ENCODE data around the gene JCAD.
"Not testable (repeated sequence)": the region's sequence is repeated elsewhere in the genome, so short reads cannot be mapped to it uniquely, and the experiment has no call there.

The JCAD gene

DNA sequence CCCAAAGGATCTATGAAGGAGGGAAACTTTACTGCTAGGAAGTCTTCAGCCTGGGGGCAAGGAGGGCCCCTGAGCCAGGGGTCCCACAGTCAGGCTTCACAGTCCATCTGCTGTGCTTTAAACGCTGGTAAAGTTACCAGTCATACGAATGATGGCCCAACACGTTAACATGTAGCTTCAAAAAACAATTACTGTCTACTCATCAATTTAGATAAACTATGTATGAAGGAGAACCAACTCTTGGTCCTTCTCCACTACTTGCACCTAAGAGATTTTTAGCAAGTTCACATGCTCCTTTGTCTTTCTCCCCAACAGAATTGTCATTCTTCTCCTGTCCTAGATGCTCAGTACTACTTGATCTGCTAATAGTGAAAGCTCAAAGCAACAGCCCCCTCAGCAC, 16.6 kb downstream of the JCAD start:
- no peak for DNase-seq

DNA sequence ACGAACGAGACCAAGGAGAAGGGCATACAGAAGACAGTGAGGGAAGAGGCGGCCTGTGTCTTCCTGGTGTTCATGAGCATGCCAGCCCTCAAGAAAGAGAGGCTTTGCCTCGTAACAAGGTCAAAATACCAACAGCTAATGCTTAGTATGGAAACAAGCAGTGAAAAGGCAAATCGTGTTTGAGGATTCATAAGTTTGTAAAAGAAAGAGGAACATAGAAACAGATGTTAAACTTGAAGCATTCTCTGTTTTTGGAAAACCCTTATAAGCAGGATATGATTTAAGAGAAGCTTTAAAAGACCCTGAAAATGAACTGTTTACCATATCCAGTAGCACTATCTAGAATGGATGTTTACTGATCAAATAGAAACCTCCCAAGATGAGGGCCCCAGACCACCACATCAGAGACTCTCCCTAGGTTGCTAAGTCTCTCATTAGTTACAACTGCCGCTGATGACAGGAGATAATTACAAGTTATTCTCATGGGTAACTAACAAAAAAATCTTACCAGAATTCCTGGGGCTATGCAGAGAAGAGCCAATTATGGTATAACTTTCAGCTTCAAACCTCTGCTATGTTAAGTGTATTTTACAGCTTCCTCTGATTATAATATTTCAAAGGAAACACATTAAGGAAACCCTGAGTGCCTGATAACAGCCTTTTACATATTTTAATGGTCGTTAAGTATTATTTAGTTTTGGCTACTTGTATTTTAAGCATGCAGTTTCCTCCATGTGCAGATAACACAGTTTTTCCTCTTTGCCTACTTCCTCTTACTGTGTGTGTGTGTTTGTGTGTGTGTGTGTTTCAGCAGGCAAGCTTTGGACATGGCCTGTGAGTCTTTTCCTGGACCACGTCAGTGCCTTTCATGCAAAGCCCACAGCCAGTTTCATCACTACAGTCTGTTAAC, 17.9 kb downstream of the JCAD start:
- DNase-seq: no peak

DNA sequence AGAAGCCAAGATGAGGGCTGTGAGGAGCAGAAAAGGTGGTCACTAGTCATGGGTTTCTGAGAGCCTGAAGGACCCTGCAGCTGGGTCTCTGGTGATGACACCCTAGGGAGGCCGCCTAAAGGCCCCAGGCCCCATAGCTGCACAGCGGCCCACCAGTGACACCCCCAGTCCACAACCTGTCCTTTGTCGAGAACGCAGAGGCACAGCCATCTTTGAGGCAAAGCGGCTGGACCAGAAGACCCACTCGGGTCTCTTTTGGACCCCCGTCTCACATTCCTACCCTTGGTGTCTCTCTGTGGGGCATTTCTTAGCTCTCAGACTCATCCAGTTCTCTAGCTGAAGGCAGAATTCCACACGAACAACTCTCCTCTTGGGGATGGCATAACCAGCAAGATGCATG, 18.8 kb downstream of the JCAD start:
- no peak for DNase-seq

DNA sequence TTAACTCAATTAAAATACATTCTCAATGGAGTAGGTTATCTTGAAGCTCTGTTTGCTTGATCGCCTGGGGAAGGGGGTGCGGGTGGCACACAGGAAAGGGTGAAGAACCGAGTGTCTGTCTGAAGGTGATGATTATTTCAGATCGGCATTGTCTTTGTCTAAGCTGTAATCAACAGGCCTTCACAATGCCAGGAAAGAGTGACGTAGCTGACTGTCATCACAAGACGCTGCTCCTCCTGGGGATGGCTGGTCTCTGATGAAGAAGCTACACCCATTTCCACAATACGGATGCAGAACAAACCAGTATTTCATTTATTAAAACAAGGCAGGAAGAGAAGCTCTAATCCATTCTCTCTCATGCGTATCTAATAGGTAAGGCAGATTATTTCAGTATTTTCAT, 19.4 kb downstream of the JCAD start:
- DNase-seq: no peak

DNA sequence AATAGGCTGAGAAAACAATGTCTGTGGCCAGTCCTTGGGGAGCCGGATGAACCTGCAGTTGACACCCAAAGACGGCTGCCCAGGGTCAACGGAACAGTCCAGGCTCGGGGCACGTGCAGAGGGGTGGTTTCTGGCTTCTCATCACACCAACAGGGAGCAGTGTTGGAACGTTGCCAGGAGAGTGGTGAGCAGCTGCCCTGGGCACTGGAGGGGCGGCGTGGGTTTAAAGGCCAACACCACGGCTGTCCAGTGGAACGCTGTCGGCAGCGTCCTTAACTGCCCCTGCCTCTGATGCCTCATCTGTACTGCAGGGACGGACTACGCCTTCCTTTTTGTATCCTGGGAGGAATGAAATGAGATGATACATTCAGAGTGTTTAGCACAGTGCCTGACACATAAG, 19.8 kb downstream of the JCAD start:
- no peak for DNase-seq

DNA sequence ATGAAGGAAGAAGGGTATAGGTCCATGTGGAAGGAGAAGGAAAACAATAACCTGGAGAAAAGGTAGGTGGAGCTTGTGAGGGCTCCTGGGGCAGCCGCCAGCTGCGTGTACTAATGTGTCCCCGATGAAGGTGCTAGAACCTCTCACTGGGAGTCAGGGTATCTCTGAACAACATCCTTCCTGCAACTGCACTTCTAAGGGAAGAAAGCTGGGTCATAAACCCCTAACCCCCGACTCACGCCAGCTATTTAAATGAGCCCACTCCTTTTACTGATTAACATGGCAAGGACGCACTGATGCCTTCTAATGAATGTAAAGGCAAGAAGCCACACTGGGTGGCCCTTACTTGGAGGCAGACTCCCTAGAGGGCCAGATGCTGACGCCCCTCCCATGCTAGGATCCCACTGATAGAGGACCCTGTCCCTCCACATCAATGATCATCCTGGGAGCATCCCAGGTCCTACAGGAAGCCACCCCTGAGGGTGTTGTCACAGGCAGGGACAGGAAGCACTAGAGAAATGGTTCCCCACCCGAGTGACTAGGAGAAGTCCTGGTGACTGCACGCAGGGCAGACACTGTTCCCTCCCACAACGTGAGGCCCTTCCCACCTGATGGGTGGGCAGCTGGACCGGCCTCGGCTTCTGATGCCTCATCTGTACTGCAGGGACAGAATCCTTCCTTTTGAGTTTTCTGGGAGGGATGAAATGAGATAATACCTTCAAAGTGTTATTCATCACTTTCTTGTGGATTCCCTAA, 20.4 kb downstream of the JCAD start:
- DNase-seq: no peak

DNA sequence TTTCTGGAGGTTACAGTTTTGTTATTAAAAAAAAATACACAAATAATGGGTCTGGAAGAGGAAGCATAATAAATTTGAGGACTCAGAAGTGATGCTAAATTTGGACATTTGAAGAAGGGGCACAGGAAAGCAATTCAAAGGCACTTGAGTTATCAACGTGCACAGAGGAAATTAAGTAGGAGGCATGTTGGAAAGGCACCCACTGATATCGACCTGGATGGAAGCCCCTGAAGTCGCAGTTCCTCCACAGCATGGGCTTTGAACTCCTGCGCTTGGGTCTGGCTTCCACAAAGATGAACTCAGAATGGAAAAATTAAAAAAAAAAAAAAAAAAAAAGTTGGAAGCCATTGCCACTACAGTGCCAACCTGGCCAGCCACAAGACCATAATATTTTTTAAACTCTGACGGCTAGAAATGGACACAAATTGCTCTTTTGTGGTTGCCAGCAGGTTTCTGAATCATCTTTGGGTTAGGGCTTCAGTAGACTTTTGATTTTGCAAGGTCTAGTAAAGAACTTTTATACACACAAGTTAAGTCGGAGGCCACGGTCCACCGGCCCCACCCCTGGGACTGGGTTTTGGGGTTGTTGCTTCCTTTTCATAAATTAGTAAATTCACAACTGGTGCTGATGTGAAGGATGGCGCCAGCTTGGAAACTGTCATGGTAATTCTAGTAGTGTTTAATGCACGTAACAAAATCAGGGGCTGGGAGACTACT, 21.6 kb downstream of the JCAD start:
- DNase-seq: no peak

DNA sequence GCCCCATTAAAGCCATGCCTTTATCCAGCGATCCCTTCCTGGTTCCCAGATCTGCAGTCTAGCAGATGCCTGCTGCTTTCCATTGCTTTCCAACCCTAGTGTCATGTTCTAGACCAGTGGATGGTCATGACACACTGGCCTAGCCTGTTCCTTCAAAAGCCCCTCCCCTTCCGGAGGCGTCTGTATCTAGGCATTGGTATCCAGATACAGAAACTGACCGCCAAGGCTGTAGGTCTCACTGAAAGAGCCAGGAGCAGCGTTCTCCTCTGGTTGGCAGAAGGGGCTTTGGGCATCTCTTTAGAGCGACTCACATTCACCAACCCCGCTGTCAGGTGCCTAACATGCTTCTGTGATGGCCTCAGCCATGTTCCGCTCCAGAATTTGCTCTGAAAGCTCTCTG, 22.6 kb downstream of the JCAD start:
- no peak for DNase-seq

DNA sequence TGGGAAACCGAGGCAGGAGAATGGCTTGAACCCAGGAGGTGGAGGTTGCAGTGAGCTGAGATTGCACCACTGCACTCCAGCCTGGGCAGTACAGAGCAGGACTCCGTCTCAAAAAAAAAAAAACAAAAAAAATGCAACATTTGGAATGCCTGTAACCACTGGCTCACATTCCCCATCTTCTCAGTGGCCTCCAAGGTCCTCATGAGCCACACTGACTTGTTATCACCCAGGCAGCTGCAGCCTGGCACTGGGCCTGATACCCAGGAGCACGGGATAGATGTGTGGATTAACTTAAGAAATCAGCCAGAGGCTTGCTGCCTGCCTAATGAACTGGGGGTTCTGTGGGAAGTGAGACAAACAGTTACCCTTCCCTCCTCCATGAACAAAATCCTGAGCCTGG, 23.0 kb downstream of the JCAD start:
- no peak for DNase-seq

DNA sequence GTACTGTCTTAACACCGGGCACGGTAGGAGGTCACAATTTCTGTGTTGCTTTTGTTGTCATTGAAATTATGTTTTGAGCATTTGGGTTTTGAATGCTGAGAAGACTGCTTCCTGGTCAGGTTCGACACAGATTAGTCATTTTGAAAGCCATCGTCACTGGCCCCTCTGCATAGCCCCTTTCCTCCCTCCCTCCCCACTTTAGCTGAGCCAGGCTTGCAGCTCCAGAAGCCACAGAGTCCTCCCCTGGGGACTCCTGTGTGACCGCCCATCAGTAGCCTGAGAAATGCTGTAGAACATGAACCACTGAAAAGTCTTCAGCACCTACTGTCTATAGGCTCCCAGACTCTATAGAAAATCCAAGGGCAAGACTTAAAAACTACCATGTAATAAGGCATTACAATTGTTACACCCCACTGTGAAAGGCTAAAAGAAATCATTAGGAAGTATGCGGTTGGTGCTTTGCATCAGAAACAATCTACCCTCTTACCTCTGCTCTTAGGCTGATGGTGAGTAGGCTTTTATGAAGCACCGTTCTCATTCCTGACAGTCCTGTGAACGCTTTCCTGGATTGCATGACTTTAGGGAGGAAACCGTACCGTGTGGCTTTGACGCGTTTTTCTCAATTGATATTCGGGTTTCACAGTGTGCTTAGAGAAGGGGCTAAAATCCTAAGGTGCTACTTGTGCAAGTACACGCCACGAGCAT, 24.8 kb downstream of the JCAD start:
- no peak for DNase-seq

DNA sequence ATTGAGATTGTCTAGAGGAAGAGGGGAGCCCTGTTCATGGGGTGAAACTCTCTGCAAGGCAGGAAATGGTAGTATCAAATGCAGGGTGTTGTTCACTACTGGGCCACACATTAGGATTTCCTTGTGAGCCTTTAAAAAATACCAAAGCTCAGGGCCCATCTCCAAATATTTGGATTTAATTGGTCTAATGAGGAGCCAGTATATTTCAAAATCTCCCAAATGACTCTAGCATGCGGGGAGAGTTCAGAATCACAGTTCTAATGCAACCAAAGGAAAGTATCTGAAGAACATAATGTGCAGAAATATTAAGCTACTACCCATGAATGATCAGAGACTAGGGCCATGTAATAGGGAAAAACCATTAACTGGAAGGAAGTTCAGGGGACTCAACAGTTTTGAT, 27.3 kb downstream of the JCAD start:
- DNase-seq: no peak

DNA sequence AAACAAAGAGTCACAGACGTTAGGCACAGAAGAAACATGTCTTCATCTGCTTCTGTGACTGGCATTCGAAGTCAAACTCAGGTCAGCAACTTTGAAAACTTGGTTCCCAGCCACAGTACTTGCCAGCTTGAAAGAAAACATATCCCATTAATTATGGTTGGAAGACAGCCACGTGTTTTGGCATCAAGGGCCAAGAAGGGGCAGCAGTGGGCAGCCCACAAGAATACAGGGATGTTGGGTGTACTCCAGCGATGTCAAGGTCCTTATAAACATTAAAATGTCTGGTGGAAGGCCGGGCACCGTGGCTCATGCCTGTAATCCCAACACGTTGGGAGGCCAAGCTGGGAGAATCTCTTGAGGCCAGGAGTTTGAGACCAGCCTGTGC, 29.5 kb downstream of the JCAD start:
- DNase-seq: no peak

DNA sequence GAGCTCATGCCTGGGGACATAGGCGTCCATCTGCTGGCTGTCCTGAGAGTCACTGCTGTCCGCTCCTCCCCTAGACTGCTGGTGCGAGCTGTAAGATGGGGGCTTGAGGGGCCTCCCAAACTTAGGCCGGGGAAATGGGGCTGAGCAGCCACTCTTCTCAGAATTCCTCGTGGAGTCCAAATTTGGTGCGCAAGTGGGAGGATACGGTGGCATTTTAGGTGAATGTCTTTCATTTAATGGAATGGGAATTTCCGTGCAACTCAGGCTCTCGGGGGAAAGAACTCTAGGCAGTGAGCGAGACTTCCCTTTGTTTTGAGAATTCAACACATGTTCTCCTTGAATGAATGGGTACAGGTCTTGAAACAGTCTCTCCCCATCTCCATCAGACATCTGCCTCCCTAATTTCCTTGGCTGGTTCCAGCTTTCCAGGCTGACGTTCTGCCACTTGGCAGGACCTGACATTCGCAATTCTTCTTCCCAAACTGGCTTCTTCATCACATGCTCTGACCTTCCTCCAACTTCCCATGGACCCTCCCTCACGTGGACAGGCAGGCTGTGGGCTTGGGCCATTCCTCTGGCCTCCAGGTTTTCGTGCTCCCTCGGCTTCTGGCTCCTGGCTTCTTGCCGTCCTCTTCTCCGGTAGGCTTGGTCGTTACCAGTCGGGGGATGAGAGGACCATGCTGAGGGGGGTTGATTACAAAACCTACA, 30.1 kb downstream of the JCAD start:
- DNase-seq: no peak

DNA sequence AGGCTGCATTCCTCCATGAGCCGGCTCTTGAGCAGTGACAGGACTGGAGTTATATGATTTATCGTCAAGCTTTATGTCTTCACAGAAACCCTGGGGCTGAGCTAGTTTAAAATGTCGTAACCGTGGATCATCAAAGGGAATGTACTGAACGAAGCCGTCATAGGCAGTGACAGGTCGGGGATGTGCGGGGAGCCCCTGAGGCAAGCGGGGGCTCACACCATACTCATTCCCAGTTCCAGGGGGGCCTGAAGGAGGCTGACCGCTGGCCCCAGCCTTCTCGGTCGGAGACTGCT, 30.7 kb downstream of the JCAD start:
- no peak for DNase-seq

DNA sequence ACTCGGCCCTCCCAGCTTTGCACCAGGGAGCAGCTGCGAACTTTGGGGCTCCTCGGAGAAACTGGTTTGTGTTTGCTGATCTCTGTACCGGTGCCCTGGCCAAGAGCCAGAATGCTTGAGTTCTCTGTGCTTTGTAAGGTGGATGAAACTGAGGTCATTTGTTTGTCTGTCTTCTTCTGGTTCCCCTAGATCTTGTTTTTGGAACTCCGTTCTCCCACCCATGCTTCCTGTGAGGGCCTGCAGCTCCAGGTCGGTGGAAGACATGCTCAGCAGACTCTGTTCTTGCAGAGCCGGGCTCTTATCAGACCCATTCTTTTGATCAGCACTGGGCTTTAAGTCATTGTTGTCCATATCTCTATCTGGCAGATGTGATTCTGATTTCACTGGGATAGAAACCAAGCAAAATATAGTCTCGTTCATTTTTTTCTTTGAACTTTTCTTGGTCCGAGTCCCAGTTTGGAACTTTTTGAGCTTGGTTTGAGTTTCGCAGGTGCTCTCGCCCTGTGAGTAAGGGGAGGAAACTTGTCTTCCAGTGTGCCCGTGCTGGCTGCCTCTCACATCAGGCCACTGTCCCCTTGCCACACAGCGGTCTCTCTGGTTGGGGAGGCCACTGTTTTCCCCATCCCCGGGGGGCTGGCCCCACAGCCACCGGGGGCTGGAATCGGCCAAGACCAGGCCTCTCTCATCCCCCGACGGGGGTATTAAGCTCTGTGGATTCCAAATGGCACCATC, 31.2 kb downstream of the JCAD start:
- no peak for DNase-seq

DNA sequence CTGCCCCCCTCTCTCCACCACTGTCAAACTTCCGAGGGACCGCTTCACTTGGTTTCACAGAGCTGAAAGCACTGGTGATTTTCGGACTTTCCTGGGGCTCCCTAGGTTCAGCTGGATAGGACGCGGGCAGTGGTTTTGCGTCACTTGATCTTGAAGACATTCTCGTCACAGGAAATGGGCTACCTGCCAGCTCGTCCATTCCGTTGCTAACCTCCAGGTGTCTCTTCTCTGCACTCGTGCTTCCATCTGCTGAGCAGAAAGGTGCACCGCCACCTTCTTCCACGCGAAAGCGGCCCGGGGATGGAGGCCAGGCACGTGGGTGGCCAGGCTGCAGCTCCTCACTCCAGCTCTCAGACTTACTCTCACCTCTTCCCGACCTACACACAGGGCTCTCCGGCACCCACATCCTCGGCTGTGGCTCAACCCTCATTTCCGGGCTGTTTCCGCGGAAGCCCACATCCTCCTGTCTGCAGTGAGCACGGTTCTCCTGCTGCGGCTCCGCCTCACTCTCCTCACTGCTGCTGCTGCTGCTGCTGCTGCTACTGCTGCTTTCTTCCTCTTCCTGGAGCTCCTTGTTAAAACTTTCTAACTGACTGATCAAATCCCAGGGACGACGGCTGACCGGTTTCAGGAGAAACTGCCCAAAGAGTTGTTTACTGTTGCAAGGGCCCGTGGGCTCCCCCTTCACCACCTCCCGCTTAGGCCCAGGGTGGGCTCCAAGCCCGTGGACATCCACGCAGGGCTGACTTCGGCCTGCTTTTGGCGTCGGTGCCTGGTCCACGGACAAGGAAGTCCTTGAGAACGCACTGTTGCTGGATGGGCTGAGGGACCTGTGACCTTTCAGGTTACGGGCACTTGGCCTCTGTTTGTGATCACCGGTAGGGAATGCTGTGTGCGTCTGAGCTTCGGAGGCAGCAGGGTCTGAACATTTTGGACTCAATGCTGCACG, 32.1 kb downstream of the JCAD start:
- no peak for DNase-seq

DNA sequence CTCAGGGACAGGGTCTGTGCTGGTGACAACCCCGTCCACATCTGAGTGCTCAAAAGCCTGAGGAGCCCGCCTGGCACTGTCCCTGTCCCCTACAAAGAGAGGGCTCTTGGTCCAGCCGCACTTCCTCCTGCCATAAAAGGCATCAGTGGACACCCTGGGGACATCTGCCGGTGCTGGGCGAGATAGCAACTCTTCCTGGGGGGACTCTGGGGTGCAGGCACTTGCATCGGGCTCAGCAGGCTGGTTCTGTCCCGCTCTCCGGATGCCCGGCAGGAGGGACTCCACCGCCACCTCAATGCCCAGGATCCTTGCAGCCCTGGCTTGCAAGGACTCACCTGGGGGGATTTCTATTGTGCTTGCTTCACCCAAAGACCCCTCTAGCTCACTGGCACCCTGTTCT, 32.8 kb downstream of the JCAD start:
- DNase-seq: no peak

DNA sequence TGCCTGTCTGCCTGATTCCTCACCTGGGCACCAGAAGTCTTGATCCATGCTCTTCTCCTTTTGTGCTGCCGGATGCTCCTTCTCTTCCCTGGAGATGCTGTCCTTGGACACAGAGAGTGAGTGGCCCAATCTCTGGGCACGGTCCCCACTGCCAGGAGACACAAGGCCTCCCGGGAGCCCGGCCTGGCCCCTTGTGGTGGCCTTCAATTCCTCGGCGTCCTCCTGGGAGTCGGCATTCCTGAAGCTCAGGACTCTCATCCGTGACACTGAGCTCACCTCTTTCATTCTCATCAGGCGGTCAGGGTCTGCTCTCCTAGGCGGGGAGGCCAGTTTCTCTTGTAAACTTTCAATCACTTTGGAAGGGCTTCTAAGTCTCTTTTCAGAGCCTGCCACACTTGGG, 33.3 kb downstream of the JCAD start:
- DNase-seq: no peak

DNA sequence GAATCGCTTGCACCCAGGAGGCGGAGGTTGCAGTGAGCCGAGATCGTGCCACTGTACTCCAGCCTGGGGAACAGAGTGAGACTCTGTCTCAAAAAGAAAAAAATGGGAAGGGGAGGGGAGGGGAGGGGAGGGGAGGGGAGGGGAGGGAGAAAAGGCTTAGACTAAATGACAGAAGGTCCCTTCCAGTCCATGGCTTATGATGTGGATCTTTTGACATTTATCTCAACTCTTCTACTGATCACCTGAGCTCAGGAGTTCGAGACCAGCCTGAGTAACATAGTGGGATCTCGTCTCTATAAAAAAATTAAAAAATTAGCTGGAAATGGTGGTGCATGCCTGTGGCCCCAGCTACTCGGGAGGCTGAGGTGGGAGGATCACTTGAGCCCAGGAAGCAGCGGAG, 34.0 kb downstream of the JCAD start:
- DNase-seq: not testable (repeated sequence)

DNA sequence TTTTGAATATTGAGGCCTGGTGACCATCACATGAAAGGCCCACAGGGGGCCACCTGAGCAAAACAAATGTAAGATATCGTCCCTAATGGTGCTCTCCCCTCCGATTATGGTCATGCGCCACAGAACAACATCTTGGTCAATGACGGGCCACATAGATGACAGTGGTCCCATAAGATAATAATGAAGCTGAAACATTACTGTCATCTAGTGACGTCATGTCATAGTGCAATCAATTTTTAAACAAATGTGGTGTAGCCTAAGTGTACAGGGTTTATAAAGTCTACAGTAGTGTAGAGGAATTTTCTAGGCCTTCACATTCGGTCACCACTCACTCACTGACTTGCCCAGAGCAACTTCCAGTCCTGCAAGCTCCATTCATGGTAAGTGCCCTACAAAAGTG, 36.8 kb downstream of the JCAD start:
- no peak for DNase-seq

DNA sequence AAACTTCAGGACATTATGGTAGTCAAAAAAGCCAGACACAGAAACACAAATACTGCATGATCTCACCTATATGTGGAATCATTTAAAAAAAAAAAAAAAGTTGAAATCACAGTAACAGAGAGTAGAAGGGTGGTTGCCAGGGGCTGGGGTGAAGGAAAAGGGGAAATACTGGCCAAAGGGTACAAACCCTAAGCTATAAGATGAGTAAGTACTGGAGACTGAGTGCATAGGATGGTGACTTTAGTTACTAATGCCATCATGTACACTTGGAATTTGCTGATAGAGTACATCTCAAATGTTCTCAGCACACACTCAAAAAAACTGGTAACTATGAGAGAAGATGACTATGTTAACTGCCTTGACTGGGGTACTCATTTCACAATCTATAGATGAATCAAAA, 39.9 kb downstream of the JCAD start:
- no peak for DNase-seq
